ENCODE results near the gene FBLN1.
A peak's percentile ranks its signal among the peaks of the same experiment; 100 is the strongest.
"Not testable (repeated sequence)": the region's sequence is repeated elsewhere in the genome, so short reads cannot be mapped to it uniquely, and the experiment has no call there.

FBLN1 gene

DNA sequence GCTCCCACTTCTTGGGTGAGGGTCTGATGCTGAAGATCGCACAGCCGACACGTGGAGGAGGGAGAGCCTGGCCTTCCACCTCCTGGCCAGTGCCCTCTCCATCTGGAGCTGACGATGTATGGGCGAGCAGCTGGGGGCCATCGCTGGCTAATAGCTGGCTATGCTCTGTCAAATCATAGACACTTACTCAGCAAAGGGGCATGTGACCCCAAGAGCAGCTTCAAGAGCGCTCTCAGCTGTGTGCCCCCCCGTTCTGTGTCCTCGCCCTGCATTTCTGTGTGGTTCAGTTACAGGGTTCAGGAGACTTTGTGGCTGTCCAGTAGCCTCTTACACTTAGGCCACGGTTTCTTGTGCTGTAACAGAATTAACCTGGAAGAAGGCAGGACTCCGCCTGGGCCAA, 26.4 kb downstream of the FBLN1 start:
- DNase-seq: no peak

DNA sequence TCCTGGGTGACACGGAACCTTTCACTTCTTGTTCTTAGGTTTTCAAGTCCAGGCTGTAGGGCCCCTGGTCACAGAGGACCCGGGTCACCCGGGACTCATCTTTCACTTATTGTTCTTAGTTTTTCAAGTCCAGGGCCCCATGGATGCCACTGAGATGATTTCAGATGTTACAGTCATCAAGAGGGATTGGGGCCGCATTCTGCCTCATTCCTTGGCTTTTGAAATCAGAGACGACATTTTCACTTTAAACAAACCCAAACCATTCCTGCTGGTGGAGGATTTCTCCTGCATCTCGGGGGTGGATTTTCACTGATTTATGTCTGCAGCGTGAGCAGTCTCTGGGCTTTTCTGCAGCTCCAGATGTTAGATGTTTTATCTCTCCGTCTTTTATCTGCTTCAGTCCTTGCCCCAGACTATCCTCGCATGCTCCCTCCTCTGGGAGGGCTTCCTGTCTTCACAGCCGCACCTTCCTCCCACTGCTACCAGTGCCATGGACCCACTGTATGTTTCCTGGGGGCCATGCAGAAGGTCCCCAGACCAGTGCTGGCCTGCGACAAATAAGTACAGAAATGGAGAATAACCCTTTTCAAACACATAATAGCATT, 27.4 kb downstream of the FBLN1 start:
- no peak for DNase-seq

DNA sequence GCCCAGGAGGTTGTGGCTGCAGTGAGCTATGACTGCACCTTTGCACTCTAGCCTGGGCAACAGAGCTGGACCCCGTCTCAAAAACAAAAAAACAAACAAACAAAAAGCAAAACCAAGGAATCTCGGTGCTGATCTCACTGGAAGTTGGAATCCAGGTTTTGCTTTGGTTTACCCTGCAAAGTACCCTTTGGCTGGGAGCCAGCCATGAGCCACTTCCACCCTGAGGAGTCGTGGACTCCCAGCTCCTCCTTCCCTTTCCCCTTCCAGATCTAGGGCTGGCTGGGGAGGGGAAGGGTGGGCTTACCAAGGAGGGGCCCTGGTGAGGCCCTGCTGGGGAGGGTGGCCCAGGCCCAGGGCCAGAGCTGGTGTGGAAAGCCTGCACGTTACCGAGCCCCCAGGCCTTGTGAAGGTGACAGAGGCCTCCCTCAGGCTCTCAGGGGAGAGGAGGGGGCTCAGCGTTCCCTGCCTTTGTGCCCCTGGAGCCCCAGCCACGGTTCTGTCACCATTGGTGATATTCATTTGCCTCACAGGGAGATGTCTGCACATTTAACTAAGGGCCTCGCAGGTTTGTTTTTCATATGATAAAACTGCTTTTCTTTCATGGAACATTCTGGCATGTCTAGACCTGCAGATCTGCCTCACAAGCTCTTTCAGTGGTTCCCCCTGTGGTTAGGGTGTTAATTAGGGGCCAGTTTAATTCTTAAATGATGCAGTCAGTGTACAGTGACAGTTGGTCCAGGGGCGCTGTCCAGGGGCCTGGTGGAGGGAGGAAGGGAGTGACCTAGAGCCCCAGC, 29.0 kb downstream of the FBLN1 start:
- DNase-seq: no peak

DNA sequence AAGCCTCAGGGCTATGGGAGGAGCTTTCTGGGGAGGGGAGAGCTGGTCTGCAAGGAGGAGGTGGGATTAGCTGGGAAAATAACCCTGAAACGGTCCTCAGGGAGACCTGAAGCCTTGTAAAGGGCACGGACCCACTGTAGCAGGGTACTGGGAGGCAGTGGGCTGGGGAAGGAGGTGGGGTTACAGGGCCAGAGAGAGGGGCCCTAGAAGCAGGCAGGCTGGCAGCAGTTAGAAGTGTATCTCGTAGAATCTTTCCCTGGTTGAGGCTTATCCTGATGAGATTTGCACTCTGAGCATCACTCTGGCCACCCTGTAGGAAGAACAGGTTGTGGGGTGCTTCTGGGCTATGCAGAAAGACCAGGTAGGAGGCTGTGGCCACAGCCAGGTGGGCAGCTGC, 29.6 kb downstream of the FBLN1 start:
- no peak for DNase-seq

DNA sequence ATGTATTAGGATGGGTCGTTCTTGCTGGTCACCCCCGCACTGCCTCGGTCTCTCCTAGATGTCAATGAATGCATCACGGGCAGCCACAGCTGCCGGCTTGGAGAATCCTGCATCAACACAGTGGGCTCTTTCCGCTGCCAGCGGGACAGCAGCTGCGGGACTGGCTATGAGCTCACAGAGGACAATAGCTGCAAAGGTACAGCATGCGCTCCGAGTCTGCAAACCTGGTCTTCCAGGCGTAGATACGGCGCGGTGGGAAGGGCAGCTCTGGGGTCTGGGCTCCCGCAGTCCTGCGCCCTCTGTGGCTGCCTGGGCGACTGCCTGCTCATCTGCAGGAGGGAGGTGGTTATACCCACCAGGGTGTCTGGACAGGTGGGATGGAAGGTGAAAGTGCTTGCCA, 31.0 kb downstream of the FBLN1 start:
- no peak for DNase-seq

DNA sequence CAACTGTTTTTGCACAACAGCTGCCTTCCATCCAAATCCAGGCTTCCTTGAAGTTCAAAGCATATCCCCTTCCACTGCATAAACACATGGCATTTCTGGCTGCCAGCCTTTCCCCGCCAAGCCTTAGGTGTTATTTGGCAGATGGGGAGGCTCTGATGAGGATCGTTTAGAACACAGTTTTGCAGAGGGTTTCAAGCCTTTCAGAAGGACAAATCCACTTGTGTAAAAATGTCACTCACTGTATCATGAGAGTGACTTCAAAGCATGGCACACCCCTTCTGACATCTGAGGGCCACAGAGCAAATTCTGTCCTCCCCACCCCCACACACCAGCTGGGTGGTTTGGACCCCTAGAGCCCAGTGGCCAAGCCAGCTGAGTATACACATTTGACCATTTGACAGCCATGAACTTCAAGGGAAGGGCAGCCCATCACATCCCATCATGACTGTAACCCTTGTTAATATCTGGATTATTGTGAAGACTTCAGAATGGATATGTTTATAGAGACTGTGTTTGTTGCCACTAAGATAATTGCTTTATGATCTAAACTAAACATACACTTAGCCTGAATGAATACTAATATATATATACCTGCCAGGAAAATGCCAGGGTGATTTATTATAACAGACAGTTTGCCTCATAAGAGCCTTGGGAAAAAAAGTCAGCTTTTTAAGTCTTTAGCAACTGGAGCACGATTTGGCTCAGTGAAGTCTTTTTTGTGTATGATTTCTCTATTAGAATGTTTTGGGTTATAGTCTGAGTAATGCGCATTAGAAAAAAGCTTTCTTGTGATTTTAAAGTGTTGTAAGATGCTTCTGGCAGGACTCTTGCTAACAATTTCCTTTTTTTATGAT, 31.9 kb downstream of the FBLN1 start:
- DNase-seq: peak; percentile 49

DNA sequence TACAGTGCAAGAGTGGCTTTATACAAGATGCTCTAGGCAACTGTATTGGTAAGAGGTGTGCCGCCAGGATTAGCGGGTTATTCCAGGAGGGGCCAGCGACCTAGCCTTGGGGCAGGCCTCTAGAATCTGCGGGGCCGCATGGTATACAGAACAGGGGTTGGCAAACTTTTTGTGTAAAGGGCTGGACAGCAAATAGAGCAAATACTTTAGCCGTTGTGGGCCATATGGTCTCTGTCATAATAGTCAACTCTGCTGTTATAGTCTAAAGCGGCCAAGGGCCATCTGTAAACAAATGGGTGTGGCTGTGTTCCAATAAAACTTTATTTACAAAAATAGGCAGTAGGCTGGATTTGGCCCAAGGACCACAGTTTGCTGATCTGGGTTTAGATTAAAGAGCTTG, 32.6 kb downstream of the FBLN1 start:
- no peak for DNase-seq

DNA sequence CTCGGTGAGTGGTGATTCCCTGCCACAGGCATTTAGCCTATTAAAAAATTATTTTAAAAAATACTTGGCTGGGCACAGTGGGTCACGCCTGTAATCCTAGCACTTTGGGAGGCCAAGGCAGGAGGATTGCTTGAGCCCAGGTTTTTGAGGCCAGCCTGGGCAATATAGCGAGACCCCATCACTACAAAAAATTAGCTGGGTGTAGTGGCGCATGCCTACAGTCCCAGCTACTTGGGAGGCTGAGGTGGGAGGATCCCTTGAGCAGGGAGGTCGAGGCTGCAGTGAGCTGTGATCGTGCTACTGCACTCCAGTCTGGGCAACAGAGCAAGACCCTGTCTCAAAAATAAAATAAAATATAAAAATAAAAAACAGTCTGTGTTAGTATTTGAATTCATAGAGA, 33.2 kb downstream of the FBLN1 start:
- DNase-seq: not testable (repeated sequence)

DNA sequence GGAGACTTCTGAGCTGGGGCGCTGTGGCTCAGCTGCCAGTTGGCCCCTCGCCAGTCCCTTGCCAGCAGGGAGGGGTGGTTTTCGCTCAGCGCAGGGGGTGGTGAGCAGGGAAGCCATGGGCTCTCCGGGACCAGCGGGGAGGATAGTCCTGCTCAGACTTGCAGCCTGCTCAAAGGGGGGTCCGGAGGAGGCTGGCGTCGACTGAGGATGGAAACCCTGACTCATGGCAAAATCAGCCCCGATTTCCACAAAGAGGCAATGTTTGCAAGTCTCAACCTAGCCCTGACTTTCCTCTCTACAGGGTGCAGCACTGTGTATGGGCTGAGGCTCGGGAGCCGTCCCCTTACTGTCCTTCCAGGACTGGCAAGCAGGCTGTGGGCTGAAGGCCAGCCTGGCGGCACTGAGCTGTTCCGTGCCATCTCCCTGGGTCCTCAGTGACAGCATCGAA, 35.1 kb downstream of the FBLN1 start:
- DNase-seq: peak; percentile 50

DNA sequence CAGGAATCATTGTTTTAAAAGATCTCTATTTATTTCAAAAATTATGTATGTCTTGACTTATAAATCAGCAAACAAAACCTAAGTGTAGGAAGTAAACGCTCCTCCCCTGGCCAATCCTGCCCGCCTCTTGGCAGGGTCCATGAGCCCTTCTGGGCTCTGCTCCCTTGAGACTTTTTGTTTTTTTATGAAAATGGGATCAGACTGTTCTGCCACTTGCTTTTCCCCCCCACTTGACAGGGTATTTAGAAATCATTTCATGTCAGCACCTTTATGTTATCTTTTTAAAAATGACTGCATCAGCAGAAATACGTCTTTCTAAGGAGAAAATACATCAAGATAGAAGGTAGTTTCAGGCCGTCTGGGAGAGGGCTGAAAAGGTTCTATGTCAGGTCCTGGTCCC, 35.6 kb downstream of the FBLN1 start:
- no peak for DNase-seq

DNA sequence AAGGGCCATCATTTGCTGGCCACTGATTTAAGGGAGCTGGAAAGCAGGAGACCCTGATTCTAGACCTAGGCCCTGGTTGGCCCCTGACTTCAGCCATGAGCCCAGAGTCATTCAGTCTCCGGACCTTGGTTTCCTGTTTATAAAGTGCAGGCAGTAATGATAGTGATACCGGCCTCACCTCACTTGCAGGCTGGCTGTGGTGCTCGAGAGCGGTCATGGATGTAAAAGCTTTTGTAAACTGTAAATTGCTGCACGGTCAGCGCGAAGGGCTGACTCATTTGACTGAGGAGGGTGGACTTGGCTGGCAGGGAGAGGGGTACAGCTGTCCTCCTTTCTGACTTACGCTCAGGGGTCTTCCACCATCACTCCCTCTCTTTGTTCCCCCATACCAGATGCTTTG, 37.4 kb downstream of the FBLN1 start:
- no peak for DNase-seq

DNA sequence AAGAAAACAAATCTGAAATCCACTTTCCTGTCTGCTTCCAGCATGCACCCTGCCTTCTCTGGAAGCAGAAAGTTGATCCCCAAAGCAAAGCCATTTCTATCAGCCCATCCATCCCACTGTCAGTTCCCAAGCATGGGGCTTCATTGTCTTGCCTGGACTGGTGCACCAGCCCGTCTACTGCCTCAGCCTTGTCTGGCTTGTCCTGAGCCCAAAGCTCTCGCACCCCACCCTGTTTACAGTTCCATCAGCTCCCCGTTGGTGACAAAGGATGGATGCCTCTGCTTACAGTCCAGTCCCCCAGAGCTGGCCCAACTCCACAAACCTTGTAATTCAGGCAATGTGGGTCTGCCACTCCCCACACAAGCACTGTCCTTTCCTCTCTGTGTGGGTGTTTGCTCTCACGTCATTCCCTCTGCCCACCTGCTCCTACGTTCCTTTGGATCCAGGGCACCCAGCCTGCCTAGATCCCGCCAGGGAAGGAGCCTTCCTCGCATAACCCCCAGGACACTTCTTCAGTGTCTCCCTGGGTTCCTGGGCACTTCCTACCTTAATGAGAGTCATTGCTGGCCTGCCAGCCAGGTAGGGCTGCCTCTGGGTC, 38.8 kb downstream of the FBLN1 start:
- no peak for DNase-seq

DNA sequence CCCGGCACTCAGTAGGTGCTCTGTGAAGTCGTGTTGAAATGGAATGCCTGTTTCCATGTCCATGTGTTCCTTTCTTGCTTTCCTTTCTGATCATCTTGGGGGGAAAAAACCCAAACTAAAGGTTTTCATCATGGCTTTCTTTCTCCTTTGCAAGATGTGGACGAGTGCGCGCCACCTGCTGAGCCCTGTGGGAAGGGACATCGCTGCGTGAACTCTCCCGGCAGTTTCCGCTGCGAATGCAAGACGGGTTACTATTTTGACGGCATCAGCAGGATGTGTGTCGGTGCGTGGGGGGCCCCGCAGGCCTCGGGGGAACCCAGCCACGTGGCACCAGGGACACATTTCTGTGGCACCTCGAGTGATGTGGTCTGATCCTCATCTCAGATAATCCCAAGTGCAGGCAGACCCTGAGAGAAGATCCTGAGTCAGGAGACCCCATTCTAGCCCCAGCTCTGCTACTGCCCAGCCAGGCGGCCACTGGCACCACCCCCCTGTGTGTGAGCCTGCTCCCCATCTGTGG, 39.4 kb downstream of the FBLN1 start:
- no peak for DNase-seq

DNA sequence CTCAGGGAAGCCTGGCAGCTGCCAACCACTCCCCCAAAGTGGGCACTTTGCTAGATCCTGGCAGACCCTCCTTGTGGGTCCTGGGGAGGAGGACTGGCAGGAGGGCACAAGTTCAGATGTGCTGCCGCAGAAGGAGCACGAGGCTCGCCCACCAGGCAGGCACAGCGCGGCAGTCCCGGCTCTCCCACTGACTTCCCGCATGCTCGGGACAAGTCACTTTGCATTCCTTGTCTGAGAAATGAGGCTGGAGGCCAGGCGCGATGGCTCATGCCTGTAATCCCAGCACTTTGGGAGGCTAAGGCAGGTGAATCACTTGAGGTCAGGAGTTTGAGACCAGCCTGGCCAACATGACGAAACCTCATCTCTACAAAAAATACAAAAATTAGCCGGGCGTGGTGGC, 40.1 kb downstream of the FBLN1 start:
- DNase-seq: not testable (repeated sequence)

DNA sequence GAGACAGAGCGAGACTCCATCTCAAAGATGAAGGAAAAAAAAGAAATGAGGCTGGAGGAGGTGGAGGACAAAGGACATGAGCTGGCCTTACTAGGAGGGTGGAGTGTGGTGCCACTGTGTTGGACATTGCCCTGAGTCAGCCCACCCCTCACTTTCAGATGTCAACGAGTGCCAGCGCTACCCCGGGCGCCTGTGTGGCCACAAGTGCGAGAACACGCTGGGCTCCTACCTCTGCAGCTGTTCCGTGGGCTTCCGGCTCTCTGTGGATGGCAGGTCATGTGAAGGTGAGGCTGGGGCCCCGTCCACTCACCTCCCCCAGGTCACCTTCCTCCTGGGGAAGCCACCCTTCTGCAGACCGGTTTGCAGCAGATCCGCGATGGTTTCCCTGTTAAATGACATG, 40.6 kb downstream of the FBLN1 start:
- DNase-seq: no peak

DNA sequence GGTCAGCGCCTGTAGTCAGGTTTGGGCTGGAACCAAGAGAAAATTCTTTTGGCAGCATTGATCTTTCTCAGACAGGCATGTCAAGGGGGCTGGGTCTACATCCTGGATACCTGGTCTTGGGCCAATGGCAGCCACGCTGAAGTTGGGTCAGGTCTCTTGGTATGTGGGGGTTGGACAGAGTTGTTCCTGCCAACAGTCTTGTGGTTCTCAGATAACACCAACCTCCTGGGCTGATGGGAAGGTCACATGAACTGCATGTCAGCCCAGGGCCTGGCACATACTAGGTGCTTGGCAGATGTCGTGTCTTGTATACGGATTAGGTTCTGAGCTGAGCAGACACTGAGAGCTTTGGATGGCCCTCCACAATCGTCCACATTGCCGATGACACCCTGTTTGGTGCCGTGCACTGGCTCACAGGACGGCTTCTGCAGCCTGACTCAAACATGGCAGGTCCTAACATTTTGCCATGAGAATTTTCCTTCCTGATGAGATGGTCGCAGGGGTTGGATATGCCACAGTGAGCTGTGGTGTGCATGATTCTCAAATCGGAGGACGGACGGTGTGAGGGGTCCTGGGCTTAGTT, 42.0 kb downstream of the FBLN1 start:
- no peak for DNase-seq

DNA sequence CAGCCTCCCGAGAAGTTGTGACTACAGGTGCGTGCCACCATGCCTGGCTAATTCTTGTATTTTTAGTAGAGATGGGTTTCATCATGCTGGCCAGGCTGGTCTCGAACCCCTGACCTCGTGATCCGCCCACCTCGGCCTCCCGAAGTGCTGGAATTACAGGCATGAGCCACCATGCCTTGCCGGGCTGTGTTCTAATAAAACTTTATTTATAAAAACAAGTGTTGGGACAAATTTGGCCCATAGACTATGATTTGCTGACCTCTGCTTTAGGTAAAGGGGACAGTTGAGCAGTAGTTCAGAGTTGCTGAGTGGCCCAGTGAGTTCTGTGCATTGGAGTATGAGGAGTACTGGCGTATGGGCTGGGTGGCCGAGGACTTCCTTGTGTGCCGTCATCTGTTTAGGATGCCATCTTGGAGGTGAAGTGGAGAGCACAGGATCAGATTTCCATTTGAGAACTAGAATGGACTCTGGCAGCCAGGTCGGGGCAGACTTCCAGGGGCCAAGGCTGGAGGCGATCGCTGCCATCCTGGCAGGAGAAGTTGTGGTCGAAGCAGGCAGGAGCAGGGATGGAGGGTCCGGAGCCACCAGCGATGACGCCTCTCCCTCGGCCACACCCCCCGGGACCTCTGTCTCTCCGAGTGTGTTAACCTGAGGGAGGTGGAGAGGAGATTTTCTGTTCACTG, 43.8 kb downstream of the FBLN1 start:
- no peak for DNase-seq

DNA sequence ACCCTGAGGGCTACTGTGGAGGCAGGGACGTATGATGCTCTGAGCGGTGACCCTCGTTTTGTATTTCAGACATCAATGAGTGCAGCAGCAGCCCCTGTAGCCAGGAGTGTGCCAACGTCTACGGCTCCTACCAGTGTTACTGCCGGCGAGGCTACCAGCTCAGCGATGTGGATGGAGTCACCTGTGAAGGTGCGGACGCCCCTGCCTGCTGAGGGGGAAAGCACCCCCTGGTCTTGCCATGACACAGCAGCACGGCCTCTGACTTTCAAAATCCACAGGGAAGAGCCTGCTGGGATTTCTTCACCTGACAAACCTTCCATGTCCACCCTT, 44.3 kb downstream of the FBLN1 start:
- DNase-seq: no peak

DNA sequence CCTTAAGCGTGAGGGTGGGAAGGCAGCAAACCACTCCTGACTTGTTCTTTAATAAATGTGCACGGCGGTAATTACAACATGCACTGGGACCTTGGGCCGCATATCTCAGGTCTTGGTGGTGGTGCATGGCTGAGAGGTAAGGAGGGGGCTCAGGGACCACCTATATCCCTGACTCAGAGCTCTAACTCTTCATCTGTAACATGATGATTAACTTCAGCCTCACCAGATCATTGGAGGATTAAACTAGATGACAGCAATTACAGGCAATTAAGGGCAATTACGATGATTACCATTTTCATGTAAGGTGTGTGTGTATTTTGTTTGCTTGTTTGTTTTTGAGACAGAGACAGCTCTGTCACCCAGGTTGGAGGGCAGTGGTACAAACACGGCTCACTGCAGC, 45.0 kb downstream of the FBLN1 start:
- peak; percentile 18 for DNase-seq

DNA sequence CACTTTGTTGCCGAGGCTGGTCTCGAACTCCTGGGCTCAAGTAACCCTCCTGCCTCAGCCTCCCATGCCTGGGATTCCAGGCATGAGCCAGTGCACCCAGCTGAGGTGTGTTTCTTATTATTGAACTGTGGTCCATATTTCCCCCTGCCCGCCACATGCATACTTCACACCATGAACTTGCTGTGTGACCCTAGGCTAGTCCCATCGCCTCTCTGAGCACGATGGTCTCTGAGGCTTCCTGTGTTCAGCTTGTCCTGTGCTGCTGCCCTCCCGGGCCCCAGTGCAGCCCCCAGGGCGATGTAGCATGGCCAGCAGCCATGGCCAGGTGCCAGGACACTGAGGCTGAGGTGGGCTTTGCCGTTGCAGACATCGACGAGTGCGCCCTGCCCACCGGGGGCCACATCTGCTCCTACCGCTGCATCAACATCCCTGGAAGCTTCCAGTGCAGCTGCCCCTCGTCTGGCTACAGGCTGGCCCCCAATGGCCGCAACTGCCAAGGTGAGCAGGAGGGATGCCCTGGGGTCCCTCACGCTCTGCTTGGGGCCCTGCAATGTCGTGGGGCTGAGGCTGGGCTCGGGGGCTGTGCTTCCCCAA, 45.7 kb downstream of the FBLN1 start:
- no peak for DNase-seq

DNA sequence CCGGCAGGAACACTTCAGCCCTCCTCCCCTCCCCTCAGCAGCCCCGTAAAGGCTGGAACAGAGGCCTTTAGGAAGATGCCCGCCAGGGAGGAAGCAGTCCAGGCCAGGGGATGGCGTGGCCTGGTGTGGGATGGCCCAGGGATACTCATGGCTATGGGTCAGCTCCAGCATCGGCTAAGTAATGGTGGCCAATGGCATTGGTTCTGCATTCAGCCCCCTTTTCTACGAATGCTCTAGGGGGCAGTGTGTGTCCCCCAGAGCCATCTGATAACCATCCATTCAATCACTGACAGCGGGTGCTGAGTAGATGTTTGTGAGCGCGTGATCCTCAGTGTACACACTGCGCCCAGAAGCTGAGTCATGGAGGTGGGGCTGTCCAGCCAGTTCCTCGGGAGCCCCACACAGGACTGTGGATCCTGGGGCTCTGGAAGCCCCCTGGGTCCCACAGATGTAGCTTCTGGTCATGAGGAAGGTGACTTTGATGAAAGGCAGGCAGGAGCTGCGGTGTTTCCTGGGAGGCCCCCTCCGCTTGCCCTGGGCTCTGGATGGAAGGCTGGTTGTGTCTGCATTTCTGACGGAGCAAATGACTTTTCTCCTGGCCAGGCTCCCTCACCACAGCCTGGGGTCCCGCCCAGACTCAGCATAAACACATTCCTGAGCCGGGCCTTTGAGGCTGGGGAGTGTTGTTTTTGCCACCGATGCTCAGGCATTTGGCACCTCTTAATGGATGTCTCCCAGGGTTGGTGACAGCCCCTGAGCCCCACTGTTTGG, 46.5 kb downstream of the FBLN1 start:
- DNase-seq: no peak

Measured in NCI-H748 treated with DMSO at 0.1 percent for 48 hours (cell line).